ENCODE data around the gene AKAP8L. TPM values are rescaled to one million over a fixed set of nuclear protein-coding genes. Genes with fewer than 3 reads are reported as not detected.
"Not testable (repeated sequence)": the region's sequence is repeated elsewhere in the genome, so short reads cannot be mapped to it uniquely, and the experiment has no call there.

Gene AKAP8L
- total RNA-seq, 2 experiments from 2014 or later: 96.3 to 98.2 TPM

- peaks cover 57% of the 10 kb centered on the region for H3K36me3 Mint-ChIP-seq (ENCODE audit: low read depth)
- ChIA-PET CTCF (no interaction called here), POLR2A (interaction anchor here (1.3 kb wide), 1 partner anchor 12 kb away, joined by 3 read pairs; the partner anchor contains the start of gene AKAP8)
- no peak overlapping the region for H3K4me3 Mint-ChIP-seq
- no peak for DNase-seq
- no peaks in the 10 kb centered on the region for H3K4me1 Mint-ChIP-seq
- H3K9me3 Mint-ChIP-seq: no peaks in the 10 kb centered on the region
- no peaks in the 10 kb centered on the region for H3K27me3 Mint-ChIP-seq
- H3K27ac Mint-ChIP-seq: no peak overlapping the region
Observed at GRCh38 chr19:15368051-15368632, 50.6 kb downstream of the AKAP8L start.

- CTCF ChIA-PET: no interaction called here
- H3K4me1 Mint-ChIP-seq: no peaks in the 10 kb centered on the region
- H3K27me3 Mint-ChIP-seq: no peaks in the 10 kb centered on the region
- H3K4me3 Mint-ChIP-seq: no peak overlapping the region
- POLR2A ChIA-PET: interaction anchor here (1.3 kb wide), 1 partner anchor 12 kb away, joined by 3 read pairs; the partner anchor contains the start of gene AKAP8
- no peaks in the 10 kb centered on the region for H3K9me3 Mint-ChIP-seq
- H3K36me3 Mint-ChIP-seq (ENCODE audit: low read depth): peaks cover 52% of the 10 kb centered on the region
- no peak overlapping the region for H3K27ac Mint-ChIP-seq
- DNase-seq: no peak
Observed at GRCh38 chr19:15367439-15367838, 51.3 kb downstream of the AKAP8L start.

- H3K4me3 Mint-ChIP-seq: no peak overlapping the region
- no peaks in the 10 kb centered on the region for H3K27me3 Mint-ChIP-seq
- H3K36me3 Mint-ChIP-seq (ENCODE audit: low read depth): peaks cover 59% of the 10 kb centered on the region
- no peak for DNase-seq
- CTCF ChIA-PET: no interaction called here
- peaks cover 14% of the 10 kb centered on the region for H3K4me1 Mint-ChIP-seq
- H3K27ac Mint-ChIP-seq: no peak overlapping the region
- no peaks in the 10 kb centered on the region for H3K9me3 Mint-ChIP-seq
- POLR2A ChIA-PET: interaction anchor here (1.4 to 2.4 kb wide), 2 partner anchors 12 to 14 kb away, joined by 4 to 9 read pairs; partner anchors contain the start of gene AKAP8
Observed at GRCh38 chr19:15365264-15365663, 53.5 kb downstream of the AKAP8L start.

GRCh38 chr19:15363791-15364190, 55.0 kb downstream of the AKAP8L start:
- H3K4me3 Mint-ChIP-seq, CTCF ChIA-PET, H3K9me3 Mint-ChIP-seq, H3K27ac Mint-ChIP-seq, DNase-seq, H3K27me3 Mint-ChIP-seq: not testable (repeated sequence)
- peaks cover 21% of the 10 kb centered on the region for H3K4me1 Mint-ChIP-seq
- peaks cover 55% of the 10 kb centered on the region for H3K36me3 Mint-ChIP-seq (ENCODE audit: low read depth)
- POLR2A ChIA-PET: interaction anchor here (2.4 kb wide), 1 partner anchor 16 kb away, joined by 9 read pairs; the partner anchor contains the start of gene AKAP8

- H3K4me3 Mint-ChIP-seq, CTCF ChIA-PET, H3K27me3 Mint-ChIP-seq, DNase-seq, H3K27ac Mint-ChIP-seq, POLR2A ChIA-PET, H3K9me3 Mint-ChIP-seq: not testable (repeated sequence)
- Mint-ChIP-seq H3K4me1 (peaks cover 21% of the 10 kb centered on the region), H3K36me3 (ENCODE audit: low read depth) (peaks cover 55% of the 10 kb centered on the region)
Observed at GRCh38 chr19:15363048-15363447, 55.7 kb downstream of the AKAP8L start.

- peak; percentile 21 for DNase-seq
- Mint-ChIP-seq H3K27ac (peak overlapping the region; percentile 56), H3K36me3 (ENCODE audit: low read depth) (peaks cover 52% of the 10 kb centered on the region), H3K4me1 (peaks cover 21% of the 10 kb centered on the region)
- not testable (repeated sequence) for H3K4me3 Mint-ChIP-seq, H3K27me3 Mint-ChIP-seq, H3K9me3 Mint-ChIP-seq
- ChIA-PET POLR2A (interaction anchor here (1.0 to 5.7 kb wide), 5 partner anchors 11 to 73 kb away, joined by 3 to 49 read pairs (median 5); partner anchors contain the start of genes AKAP8 and BRD4), CTCF (interaction anchor here (0.7 to 4.0 kb wide), 4 partner anchors 19 to 196 kb away, joined by 3 to 18 read pairs (median 4); partner anchors contain the start of genes AKAP8 and AKAP8L)
Observed at GRCh38 chr19:15360015-15360414, 58.8 kb downstream of the AKAP8L start.

GRCh38 chr19:15358918-15359317, 59.9 kb downstream of the AKAP8L start:
- Mint-ChIP-seq H3K4me3 (no peak overlapping the region), H3K4me1 (peaks cover 21% of the 10 kb centered on the region), H3K27ac (peak overlapping the region; percentile 70), H3K9me3 (no peaks in the 10 kb centered on the region), H3K27me3 (no peaks in the 10 kb centered on the region), H3K36me3 (ENCODE audit: low read depth) (peaks cover 59% of the 10 kb centered on the region)
- POLR2A ChIA-PET: interaction anchor here (1.2 to 5.7 kb wide), 5 partner anchors 10 to 60 kb away, joined by 3 to 49 read pairs (median 6); partner anchors contain the start of genes AKAP8, AKAP8L and BRD4
- no peak for DNase-seq
- CTCF ChIA-PET: interaction anchor here (0.7 to 4.0 kb wide), 3 partner anchors 20 to 734 kb away, joined by 3 to 18 read pairs (median 5); partner anchors contain the start of gene AKAP8

GRCh38 chr19:15357906-15358305, 60.9 kb downstream of the AKAP8L start:
- H3K36me3 Mint-ChIP-seq (ENCODE audit: low read depth): peaks cover 59% of the 10 kb centered on the region
- ChIA-PET CTCF (interaction anchor here (4.0 kb wide), 1 partner anchor 21 kb away, joined by 18 read pairs; the partner anchor contains the start of gene AKAP8), POLR2A (interaction anchor here (1.2 to 5.7 kb wide), 4 partner anchors 20 to 61 kb away, joined by 3 to 49 read pairs (median 6); partner anchors contain the start of genes AKAP8, AKAP8L and BRD4)
- H3K4me3 Mint-ChIP-seq: no peak overlapping the region
- H3K4me1 Mint-ChIP-seq: peaks cover 21% of the 10 kb centered on the region
- no peak overlapping the region for H3K27ac Mint-ChIP-seq
- no peaks in the 10 kb centered on the region for H3K27me3 Mint-ChIP-seq
- no peak for DNase-seq
- no peaks in the 10 kb centered on the region for H3K9me3 Mint-ChIP-seq

- H3K27me3 Mint-ChIP-seq: no peaks in the 10 kb centered on the region
- H3K27ac Mint-ChIP-seq: no peak overlapping the region
- peaks cover 47% of the 10 kb centered on the region for H3K36me3 Mint-ChIP-seq (ENCODE audit: low read depth)
- no peak for DNase-seq
- no peak overlapping the region for H3K4me3 Mint-ChIP-seq
- H3K4me1 Mint-ChIP-seq: peaks cover 3% of the 10 kb centered on the region
- H3K9me3 Mint-ChIP-seq: no peaks in the 10 kb centered on the region
- POLR2A ChIA-PET: no interaction called here
- CTCF ChIA-PET: no interaction called here
Observed at GRCh38 chr19:15354566-15355296, 64.1 kb downstream of the AKAP8L start.

GRCh38 chr19:15353908-15354307, 64.9 kb downstream of the AKAP8L start:
- Mint-ChIP-seq H3K4me3 (no peak overlapping the region), H3K27ac (no peak overlapping the region), H3K4me1 (no peaks in the 10 kb centered on the region), H3K9me3 (no peaks in the 10 kb centered on the region), H3K36me3 (ENCODE audit: low read depth) (peaks cover 42% of the 10 kb centered on the region), H3K27me3 (no peaks in the 10 kb centered on the region)
- ChIA-PET CTCF (no interaction called here), POLR2A (no interaction called here)
- no peak for DNase-seq

- not testable (repeated sequence) for H3K27me3 Mint-ChIP-seq, H3K9me3 Mint-ChIP-seq, H3K4me3 Mint-ChIP-seq, H3K4me1 Mint-ChIP-seq, H3K27ac Mint-ChIP-seq, DNase-seq
- peaks cover 29% of the 10 kb centered on the region for H3K36me3 Mint-ChIP-seq (ENCODE audit: low read depth)
- CTCF ChIA-PET: interaction anchor here (0.7 kb wide), 1 partner anchor 261 kb away, joined by 3 read pairs; no protein-coding TSS in a partner anchor
- POLR2A ChIA-PET: interaction anchor here (0.9 kb wide), 1 partner anchor 26 kb away, joined by 3 read pairs; no protein-coding TSS in a partner anchor
Observed at GRCh38 chr19:15352535-15352934, 66.3 kb downstream of the AKAP8L start.

GRCh38 chr19:15341328-15341727, 77.5 kb downstream of the AKAP8L start:
- DNase-seq; H3K4me3 Mint-ChIP-seq; H3K27me3 Mint-ChIP-seq; CTCF ChIA-PET; H3K27ac Mint-ChIP-seq; H3K36me3 Mint-ChIP-seq (ENCODE audit: low read depth); H3K4me1 Mint-ChIP-seq; H3K9me3 Mint-ChIP-seq; POLR2A ChIA-PET: not testable (repeated sequence)

- POLR2A ChIA-PET: no interaction called here
Observed at GRCh38 chr19:15340086-15340485, 78.7 kb downstream of the AKAP8L start.

More at GRCh38 chr19:15340086-15340485, 78.7 kb downstream of the AKAP8L start:
- H3K4me1 Mint-ChIP-seq: no peaks in the 10 kb centered on the region
- H3K27me3 Mint-ChIP-seq: no peaks in the 10 kb centered on the region
- CTCF ChIA-PET: no interaction called here
- no peaks in the 10 kb centered on the region for H3K9me3 Mint-ChIP-seq
- DNase-seq: no peak
- no peak overlapping the region for H3K4me3 Mint-ChIP-seq
- H3K27ac Mint-ChIP-seq: no peak overlapping the region
- peaks cover 5% of the 10 kb centered on the region for H3K36me3 Mint-ChIP-seq (ENCODE audit: low read depth)
